Measurements from ENCODE around the gene HDHD3. TPM values are rescaled to one million over a fixed set of nuclear protein-coding genes. Genes with fewer than 3 reads are reported as not detected.
"Not testable (repeated sequence)": the region's sequence is repeated elsewhere in the genome, so short reads cannot be mapped to it uniquely, and the experiment has no call there.

Gene HDHD3
- total RNA-seq, 6 experiments from 2014 or later = 3.3 to 4.8 (median 3.8) TPM

DNA sequence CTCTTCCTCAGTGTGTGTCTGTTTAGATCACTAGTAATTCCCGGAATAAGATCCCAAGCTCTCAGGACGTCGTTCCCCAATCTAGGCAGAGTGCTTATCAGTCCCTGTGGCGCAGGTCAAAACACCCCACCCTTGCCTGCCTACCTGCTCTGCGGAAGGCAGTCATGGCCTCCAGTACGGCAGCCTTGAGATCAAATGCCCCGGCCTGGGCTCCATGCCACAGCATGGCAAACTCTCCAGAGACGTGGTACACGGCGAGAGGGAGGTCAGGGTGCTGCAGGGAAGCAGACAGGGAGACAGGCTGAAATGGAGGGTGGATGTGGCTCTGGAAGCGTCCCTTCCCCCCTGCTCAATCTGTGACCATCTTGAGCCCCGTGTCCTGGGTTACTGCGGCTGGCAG lies 12.0 kb upstream of the HDHD3 start:
- Mint-ChIP-seq H3K4me3 (no peak overlapping the region), H3K36me3 (ENCODE audit: low read depth) (peaks cover 19% of the 10 kb centered on the region), H3K27ac (no peak overlapping the region), H3K4me1 (ENCODE audit: low read depth) (no peaks in the 10 kb centered on the region), H3K9me3 (no peaks in the 10 kb centered on the region), H3K27me3 (ENCODE audit: insufficient read depth) (peaks cover 1% of the 10 kb centered on the region)
- TF ChIP-seq, protein P1, sequence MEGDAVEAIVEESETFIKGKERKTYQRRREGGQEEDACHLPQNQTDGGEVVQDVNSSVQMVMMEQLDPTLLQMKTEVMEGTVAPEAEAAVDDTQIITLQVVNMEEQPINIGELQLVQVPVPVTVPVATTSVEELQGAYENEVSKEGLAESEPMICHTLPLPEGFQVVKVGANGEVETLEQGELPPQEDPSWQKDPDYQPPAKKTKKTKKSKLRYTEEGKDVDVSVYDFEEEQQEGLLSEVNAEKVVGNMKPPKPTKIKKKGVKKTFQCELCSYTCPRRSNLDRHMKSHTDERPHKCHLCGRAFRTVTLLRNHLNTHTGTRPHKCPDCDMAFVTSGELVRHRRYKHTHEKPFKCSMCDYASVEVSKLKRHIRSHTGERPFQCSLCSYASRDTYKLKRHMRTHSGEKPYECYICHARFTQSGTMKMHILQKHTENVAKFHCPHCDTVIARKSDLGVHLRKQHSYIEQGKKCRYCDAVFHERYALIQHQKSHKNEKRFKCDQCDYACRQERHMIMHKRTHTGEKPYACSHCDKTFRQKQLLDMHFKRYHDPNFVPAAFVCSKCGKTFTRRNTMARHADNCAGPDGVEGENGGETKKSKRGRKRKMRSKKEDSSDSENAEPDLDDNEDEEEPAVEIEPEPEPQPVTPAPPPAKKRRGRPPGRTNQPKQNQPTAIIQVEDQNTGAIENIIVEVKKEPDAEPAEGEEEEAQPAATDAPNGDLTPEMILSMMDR (IDR thresholded peaks at IDR 0.05) = no peak
- no peak for DNase-seq

DNA sequence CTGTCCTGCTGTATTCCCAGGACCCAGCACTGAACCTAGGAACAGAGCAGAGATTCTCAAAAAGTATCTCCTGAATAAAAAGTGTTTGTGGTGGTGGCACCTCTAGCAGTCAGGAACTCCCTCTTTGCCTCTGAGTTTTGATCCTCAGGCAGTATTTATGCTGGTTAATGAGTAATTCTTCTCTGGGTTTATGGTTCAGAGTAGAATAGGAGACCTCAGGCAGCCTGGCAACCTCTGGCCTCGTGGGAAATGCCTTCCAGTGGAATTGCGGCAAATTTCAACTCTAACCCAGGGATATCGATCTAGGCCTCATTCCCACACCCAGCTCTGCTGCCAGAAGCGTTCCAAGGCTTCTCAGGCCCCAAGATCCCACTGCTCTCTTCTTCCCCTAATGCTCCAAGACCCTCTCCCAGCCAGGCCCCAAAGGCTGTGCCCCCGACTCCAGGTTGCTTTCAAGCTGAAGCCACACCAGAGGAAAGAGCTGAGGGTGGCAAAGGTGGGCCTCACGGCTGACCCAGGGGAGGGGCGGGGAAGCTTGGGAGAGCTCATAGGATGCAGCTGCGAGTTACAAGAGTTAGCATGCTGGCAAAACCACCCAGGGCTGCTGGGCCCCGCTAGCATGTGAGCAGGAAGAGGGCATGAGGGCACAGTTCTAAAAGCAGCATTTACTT lies 10.9 kb upstream of the HDHD3 start:
- Mint-ChIP-seq H3K4me1 (ENCODE audit: low read depth) (no peaks in the 10 kb centered on the region), H3K36me3 (ENCODE audit: low read depth) (peaks cover 19% of the 10 kb centered on the region), H3K9me3 (no peaks in the 10 kb centered on the region), H3K27ac (no peak overlapping the region), H3K4me3 (no peak overlapping the region), H3K27me3 (ENCODE audit: insufficient read depth) (no peaks in the 10 kb centered on the region; the same call in 1 of the 2 replicates)
- TF ChIP-seq, protein P1 (IDR thresholded peaks at IDR 0.05) = no peak
- no peak for DNase-seq

DNA sequence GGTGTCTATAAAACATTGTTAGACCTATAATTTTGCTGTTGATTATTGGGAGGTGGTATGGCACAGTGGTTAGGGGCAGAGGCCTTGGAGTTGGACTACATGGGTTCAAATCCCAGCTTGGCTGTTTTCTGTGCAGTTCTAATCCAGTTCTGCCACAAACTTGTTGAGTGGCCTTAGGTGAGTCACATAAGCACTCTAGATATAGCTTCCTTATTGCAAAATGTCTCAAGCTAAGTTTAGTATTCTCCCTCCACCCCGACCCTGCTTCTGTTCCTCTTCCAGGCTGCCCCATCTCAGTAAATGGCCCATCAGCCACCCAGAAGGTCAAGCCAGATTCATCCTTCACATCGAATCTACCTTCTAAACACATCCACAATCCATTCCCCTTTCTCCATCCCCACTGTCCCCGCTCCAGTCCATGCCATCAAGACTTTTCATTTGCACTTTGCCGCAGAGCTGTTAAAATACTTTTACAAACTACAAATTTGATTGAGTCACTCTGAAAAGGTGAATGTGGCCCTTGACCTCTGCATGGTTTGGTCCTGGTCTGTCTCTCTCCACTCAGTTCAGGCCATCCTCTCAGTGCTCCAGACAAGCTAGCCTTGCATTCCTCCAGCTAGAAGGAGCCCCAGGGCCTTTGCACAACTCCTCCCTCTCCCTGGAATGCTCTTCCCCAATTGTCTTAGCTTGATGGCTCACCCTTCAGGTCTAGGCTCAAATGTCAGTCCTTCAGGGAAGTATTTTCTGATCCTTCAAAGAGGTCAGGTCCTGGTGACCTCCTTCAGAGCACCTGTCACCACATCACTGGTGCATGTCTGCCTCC lies 10.0 kb upstream of the HDHD3 start:
- Mint-ChIP-seq H3K36me3 (ENCODE audit: low read depth) (peaks cover 19% of the 10 kb centered on the region), H3K4me1 (ENCODE audit: low read depth) (no peaks in the 10 kb centered on the region), H3K4me3 (no peak overlapping the region), H3K27ac (no peak overlapping the region), H3K27me3 (ENCODE audit: insufficient read depth) (no peaks in the 10 kb centered on the region; the same call in 1 of the 2 replicates), H3K9me3 (no peaks in the 10 kb centered on the region)
- TF ChIP-seq, protein P1 (IDR thresholded peaks at IDR 0.05) = no peak
- no peak for DNase-seq

DNA sequence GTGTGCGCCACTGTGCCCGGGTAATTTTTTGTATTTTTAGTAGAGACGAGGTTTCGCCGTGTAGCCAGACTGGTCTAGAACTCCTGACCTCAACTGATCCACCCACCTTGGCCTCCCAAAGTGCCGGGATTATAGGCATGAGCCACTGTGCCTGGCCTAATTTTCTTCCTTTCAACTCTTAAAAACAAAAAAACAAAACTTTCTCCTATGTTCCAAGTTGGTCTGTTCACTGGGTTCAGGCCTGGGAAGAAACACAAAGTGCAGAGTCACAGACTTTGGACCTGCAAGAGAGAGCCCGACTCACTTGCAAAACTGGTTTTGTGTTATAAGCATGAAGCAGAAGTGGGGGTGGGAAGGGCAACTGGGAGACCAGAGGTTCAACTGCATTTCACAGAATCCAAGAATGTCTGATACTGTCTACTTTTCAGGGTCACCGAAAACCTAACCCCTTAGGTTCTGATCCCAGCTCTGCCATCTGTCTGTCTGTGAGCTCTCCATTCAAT lies 5.2 kb upstream of the HDHD3 start:
- no peak for DNase-seq
- TF ChIP-seq, protein P1 (IDR thresholded peaks at IDR 0.05) = no peak
- H3K4me3 Mint-ChIP-seq = no peak overlapping the region
- H3K27me3 Mint-ChIP-seq (ENCODE audit: insufficient read depth) = peaks cover 3% of the 10 kb centered on the region; the same call in 1 of the 2 replicates
- no peaks in the 10 kb centered on the region for H3K4me1 Mint-ChIP-seq (ENCODE audit: low read depth)
- no peaks in the 10 kb centered on the region for H3K9me3 Mint-ChIP-seq
- peaks cover 10% of the 10 kb centered on the region for H3K36me3 Mint-ChIP-seq (ENCODE audit: low read depth)
- no peak overlapping the region for H3K27ac Mint-ChIP-seq

DNA sequence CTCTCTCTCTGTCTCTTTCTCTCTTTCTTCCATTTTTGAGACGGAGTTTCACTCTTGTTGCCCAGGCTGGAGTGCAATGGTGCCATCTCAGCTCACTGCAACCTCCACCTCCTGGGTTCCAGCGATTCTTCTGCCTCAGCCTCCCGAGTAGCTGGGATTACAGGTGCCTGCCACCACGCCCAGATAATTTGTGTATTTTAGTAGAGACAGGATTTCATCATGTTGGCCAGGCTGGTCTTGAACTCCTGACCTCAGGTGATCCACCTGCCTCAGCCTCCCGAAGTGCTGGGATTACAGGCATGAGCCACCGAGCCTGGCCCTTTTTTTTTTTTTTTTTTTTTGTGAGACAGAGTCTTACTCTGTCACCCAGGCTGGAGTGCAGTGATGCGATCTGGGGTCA lies 4.7 kb upstream of the HDHD3 start:
- not testable (repeated sequence) for H3K27ac Mint-ChIP-seq; H3K27me3 Mint-ChIP-seq (ENCODE audit: insufficient read depth); H3K4me3 Mint-ChIP-seq; H3K4me1 Mint-ChIP-seq (ENCODE audit: low read depth); H3K36me3 Mint-ChIP-seq (ENCODE audit: low read depth); H3K9me3 Mint-ChIP-seq; DNase-seq
